IPS-NIHi7 (cell line): ENCODE data around the gene SEC23A.
"Not testable (repeated sequence)": the region's sequence is repeated elsewhere in the genome, so short reads cannot be mapped to it uniquely, and the experiment has no call there.

ENCODE experiments used
- DNase-seq: peaks from one replicate; pipeline ENCODE4 v3.0.0; 2012; ENCODE audit warnings: mixed read lengths; ENCODE audit errors: extremely low spot score

SEC23A gene

GRCh38 chr14:39091716-39092115, 11.3 kb downstream of the SEC23A start:
- DNase-seq = no peak

- DNase-seq = no peak
Measured at GRCh38 chr14:39090548-39091111, 12.4 kb downstream of the SEC23A start.

DNA sequence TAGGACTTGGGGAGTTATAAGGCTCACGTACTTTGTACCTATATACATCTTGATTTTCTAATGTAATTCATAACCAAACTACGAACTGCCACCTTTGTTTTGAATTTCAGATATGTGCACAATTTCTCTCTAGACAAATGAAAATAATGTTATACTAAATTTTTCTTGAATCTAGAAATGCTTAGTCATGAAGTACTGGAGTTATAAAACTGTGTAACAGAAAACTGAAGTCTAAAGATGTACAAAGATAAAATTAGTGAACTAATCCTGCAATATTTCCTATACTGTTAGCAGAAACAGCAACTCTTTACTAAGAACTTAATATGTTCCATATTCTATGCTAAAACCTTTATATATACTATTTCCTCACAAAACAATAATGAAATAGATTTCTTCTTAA, 15.5 kb downstream of the SEC23A start:
- no peak for DNase-seq

GRCh38 chr14:39085933-39086332, 17.1 kb downstream of the SEC23A start:
- no peak for DNase-seq

- DNase-seq = no peak
Measured at GRCh38 chr14:39083127-39083526, 19.9 kb downstream of the SEC23A start.

DNA sequence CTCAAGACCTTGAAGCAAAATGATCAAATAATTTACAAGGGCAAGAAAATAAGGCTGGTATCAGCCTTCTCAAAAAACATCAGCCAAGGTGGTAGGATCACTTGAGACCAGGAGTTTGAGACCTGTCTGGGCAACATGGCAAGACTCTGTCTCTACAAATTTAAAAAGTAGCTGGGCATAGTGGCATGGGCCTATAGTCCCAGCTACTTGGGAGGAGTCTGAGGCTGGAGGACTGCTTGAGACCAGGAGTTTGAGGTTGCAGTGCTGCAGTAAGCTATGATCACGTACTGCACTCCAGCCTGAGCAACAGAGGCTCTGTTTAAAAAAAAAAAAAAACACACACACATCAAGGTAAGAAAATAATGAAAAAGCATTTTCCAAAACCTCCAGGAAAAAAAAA, 22.1 kb downstream of the SEC23A start:
- DNase-seq = no peak

DNA sequence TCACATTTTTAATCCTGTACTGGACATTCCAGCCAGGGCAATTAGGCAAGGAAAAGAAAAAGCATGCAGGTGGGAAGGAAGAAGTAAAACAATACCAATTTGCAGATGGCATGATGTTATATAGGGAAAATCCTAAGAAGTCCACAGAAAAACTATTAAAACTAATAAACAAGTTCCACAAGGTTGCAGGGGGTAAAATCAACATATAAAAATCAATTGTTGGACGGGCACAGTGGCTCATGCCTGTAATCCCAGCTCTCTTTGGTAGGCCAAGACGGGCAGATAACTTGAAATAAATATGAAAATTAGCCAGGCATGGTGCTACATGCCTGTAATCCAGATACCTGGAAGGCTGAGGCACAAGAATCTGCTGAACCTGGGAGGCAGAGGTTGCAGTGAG, 31.9 kb downstream of the SEC23A start:
- no peak for DNase-seq

DNA sequence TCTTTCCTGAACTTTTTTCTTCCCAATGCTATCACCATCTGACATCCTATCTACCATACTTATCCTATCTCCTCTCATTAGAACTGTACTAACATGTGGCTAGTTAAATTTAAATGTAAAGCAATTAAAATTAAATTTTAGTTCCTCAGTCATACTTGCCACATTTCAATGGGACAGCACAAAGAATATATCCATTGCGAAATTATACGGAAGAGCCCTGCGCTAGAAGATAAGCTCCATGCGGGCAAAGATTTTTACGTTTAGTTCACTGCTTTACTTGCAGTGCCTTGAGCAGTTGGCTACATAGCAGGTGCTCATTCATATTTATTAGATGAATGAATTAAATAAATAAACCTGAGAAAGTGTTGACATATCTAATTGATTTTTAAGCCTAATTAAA, 33.1 kb downstream of the SEC23A start:
- no peak for DNase-seq

DNA sequence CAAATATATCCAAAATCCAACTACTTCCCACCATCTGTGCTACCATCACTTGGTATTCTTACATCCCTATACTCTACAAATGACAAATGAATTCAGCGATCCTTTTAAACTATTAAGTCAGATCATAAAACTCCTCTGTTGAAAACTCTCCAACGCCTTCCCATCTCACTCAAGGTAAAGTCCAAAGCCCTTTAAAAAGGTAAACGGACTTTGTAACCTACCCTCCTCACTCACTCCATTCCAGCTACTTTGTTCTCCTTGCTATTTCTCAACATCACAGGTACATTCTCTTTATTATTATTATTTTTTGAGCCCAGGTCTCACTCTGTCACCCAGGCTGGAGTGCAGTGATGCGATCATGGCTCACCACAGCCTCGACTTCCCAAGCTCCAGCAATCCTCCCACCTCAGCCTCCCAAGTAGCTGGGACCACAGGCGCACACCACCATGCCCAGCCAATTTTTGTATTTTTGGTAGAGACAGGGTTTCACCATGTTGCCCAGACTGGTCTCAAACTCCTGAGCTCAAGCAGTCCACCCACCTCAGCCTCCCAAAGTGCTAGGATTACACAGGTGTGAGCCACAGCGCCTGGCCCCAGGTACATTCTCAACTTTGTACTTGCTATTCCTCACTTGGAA, 33.7 kb downstream of the SEC23A start:
- not testable (repeated sequence) for DNase-seq

- DNase-seq = no peak
Measured at GRCh38 chr14:39060818-39061437, 42.1 kb downstream of the SEC23A start.

DNA sequence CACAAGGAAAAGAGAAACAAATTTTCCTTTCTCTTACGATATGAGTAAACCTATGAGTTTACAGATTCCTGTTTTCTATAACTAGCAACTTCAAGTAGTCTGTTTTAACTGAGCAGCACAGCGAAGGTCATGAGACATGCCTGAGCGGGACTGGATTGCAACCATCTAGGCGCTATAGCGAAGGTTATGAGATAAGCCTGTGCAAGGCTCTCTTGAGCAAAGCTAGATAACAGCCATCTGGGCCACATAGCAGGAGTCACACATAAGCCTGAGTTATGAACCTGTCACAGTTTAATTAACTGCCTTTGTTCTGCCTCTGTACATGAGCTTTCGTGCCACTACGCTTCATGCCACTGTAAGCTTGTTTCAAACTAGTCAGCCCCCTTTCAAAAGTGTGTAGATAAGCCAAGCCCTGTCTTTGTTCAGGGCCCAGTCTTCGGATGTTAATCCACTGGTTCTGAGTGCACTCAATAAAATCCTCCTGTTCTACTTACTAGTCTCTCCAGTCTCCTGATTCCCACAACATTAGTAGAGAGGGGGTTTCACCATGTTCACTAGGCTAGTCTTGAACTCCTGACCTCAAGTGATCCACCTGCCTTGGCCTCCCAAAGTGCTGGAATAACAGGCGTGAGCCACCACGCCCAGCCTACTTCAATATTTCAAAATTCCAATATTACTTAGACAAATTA, 47.1 kb downstream of the SEC23A start:
- no peak for DNase-seq

DNA sequence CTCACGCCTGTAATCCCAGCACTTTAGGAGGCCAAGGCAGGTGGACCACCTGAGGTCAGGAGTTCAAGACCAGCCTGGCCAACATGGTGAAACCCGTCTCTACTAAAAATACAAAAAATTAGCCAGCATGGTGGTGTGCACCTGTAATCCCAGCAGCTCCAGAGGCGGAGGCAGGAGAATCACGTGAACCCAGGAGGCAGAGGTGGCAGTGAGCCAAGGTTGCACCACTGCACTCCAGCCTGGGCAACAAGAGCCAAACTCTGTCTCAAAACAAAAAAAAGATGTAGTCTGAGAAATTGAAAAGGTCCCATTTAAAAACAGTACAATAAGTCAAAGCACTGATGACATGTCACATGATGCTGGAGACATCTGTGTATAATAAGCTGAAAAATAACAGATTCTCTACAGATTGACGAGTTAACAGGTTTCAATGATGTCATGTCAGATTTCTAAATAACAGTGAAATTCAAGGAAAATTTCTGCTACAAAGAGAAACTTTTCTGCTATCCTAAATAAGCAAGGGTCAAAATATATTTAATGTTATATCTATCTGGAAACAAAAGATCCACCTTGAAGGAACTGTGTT, 50.1 kb downstream of the SEC23A start:
- not testable (repeated sequence) for DNase-seq

DNA sequence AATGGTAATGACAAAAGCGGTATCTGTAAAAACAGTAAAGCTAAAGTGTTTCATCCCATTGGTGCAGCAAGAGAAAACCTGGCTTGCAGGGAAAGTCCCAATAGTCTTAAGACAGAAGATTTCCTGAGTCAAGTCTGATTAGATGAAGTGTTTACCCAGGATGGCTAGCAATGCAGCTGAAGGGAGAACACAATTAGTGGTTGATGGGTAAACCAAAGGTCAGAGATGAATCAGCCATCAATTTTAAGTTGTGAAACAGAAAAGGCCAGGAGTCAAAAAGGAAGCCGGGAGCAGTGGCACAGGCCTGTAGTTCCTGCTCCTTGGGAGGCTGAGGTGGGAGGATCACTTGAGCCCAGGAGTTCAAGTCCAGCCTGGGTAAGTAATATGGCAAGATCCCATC, 52.6 kb downstream of the SEC23A start:
- no peak for DNase-seq

DNA sequence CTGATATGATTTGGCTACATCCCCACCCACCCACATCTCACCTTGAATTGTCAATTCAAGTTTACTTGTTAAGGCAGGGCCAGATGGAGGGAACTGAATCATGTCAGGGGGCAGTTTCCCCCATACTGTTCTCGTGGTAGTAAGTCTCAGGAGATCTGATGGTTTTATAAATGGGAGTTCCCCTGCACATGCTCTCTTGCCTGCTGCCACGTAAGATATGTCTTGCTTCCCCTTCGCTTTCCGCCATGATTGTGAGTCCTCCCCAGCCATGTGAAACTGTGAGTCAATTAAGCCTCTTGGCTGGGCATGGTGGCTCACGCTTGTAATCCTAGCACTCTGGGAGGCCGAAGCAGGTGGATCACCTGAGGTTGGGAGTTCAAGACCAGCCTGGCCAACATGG, 57.1 kb downstream of the SEC23A start:
- not testable (repeated sequence) for DNase-seq

DNA sequence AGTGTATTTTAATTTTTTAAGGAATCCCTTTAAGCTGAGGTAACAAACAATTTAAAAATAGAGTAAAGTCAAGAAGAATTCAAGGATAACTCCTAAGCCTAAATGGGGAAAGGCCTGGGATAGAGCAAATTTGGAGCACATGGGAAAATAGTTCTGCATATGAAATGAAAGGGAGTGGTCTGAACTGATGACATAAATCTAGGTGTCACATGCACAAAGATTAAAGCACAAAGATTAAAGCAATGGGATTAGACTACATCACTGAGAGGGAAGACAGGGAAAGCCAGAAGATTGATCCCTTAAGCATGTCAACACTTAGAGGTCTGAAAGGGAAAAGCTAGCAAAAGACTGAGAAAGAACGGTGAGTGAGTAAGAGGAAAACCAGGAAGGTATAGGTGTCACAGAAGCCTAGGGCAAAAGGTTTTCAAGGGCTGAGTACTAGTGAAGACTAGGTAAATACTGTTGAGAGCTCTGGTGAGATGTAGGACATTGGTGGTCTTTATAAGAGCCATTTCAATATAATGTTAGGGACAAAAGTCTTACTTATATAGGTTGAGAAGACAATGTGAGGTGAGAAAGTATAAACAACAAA, 59.6 kb downstream of the SEC23A start:
- DNase-seq = no peak

DNA sequence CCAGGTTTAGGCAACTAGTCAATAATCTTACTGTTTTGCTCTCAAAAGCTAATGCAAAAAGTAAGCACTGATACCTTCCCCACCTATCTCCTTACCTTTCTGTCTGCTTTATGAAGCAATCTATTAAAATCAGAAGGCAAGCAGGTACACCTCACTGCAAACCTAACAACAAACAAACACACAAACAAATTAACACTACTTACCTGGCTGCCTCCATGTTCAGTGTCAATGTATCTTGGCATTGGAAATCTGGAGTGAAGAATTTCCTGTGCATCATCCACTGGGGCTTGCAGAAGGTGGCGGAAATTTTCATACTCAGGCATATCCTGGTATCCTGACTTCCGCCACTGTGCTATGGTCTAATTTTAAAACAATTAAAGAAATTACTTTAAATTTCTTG, 62.5 kb downstream of the SEC23A start:
- DNase-seq = no peak

GRCh38 chr14:39038542-39038941, 64.5 kb downstream of the SEC23A start:
- no peak for DNase-seq

DNA sequence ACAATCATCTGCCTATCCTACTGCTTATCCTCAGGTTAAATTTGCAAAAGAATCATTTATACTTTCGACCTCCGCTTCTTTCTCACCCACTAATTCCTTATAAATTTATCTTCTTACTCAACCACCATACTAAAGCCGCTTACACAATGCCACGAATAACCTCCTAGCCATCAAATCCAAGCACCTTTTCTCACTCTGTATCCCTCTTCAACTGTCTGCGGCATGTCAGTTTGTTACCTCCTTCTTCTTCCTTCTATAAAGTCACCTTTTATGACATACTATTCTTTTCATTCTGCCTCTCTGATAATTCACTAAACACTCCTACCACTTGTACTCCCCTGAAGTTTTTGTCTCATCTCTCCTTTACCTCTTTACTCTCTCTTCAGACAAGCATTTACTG, 66.3 kb downstream of the SEC23A start:
- DNase-seq = no peak

DNA sequence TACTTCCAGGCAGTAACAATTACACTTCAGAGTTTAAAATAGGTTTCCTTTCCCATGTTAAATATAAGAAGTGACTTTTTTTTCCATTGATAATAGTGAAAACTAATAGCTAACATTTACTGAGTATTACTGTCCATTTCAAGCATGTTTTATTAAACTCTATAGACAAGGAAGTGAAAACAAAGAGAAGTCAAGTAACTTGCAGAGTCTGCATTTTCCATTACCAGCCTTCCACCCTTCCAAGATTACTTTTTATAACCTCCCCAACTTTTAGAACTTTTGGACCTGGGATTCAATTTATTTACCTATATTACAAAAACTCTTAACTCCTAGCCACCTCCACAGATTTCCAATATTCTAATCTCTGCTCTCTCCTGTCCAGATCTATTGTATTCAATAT, 67.7 kb downstream of the SEC23A start:
- DNase-seq = no peak

GRCh38 chr14:39034481-39035296, 68.3 kb downstream of the SEC23A start:
- peak; percentile 20 for DNase-seq

- DNase-seq = no peak
Measured at GRCh38 chr14:39033371-39033770, 69.7 kb downstream of the SEC23A start.
